K562 (cell line): ENCODE results near the gene ITGAX. TPM values are rescaled to one million over a fixed set of nuclear protein-coding genes. Genes with fewer than 3 reads are reported as not detected.

Experiments
- C11orf30 ChIP-seq: fragments of 450-650 bp; IDR thresholded peaks from 2 replicates; pipeline ENCODE4 v1.6.1; 2016; ENCODE audit warnings: low read depth, mild to moderate bottlenecking
- CEBPG ChIP-seq, 3 experiments: fragments of 200-800 bp in 1 of 3; sonication (Bioruptor generic) in 1 of 3; sonication (generic) in 1 of 3; formaldehyde crosslinking in 1 of 3; IDR thresholded peaks in 2 of 3; conservative IDR thresholded peaks in 1 of 3; 2 replicates each; pipeline versions ENCODE4 v1.6.1 to v1.8.0; 2016 to 2022; ENCODE audit warnings: missing compliant biosample characterization in 2 of 3, missing genetic modification characterization in 2 of 3, mild to moderate bottlenecking in 1 of 3, missing genetic modification reagents in 1 of 3
- CTCFL ChIP-seq: IDR thresholded peaks from 2 replicates; pipeline ENCODE4 v1.6.1; 2011; ENCODE audit warnings: borderline replicate concordance, low read depth, mild to moderate bottlenecking, moderate library complexity, low read length; ENCODE audit not compliant: insufficient read depth, poor library complexity, severe bottlenecking
- DEAF1 ChIP-seq: fragments of 450-650 bp; formaldehyde crosslinking; IDR thresholded peaks from 2 replicates; pipeline ENCODE4 v1.4.0; 2020; ENCODE audit warnings: mild to moderate bottlenecking, moderate library complexity
- EHMT2 ChIP-seq: fragments of 450-650 bp; IDR thresholded peaks from 2 replicates; pipeline ENCODE4 v1.6.1; 2018; ENCODE audit warnings: antibody characterized with exemption
- HDAC6 ChIP-seq: IDR thresholded peaks from 2 replicates; pipeline ENCODE4 v1.6.1; 2012; ENCODE audit warnings: low read depth, mild to moderate bottlenecking, control low read depth, inconsistent platforms, low read length, moderate library complexity
- POLR3A ChIP-seq: IDR thresholded peaks from 2 replicates; pipeline ENCODE4 v1.6.1; 2011; ENCODE audit warnings: borderline replicate concordance, mild to moderate bottlenecking, moderate library complexity; ENCODE audit not compliant: insufficient read length, insufficient read depth; ENCODE audit errors: extremely low read depth
- RB1 ChIP-seq: fragments of 450-650 bp; IDR thresholded peaks from 2 replicates; pipeline ENCODE4 v1.6.1; 2017; ENCODE audit warnings: low read depth, mild to moderate bottlenecking
- SLC30A9 ChIP-seq: fragments of 250-450 bp; sonication (Bioruptor Pico); IDR thresholded peaks from 2 replicates; pipeline ENCODE4 v1.8.0; 2022; ENCODE audit warnings: mild to moderate bottlenecking, moderate library complexity
- SMC3 ChIP-seq: conservative IDR thresholded peaks from 2 replicates; pipeline ENCODE4 v1.6.1; 2011; ENCODE audit warnings: low read depth, low read length, improper control_type of control experiment; ENCODE audit not compliant: insufficient read depth
- TRIM25 ChIP-seq: fragments of 450-650 bp; IDR thresholded peaks from 2 replicates; pipeline ENCODE4 v1.7.0; 2016; ENCODE audit warnings: borderline replicate concordance
- ZNF668 ChIP-seq: fragments of 250-450 bp; sonication (Bioruptor Pico); IDR thresholded peaks from 2 replicates; pipeline ENCODE4 v1.8.0; 2022; ENCODE audit warnings: mild to moderate bottlenecking, inconsistent platforms
- polyA plus RNA-seq, 8 experiments: library from polyadenylated mRNA; depleted of rRNA in 4 of 8; stranded (reverse) in 5 of 8; unstranded in 3 of 8; fragments of >200 nt; fragmentation: Nextera tagmentation in 2 of 8; fragmentation: Illumina TruSeq in 1 of 8; extraction: Ambion mirVana in 2 of 8; extraction: Trizol in 1 of 8; gene quantifications; 2 replicates each; pipeline versions ENCODE4 v1.2.1 to v1.2.3, GENCODE V29; 2011 to 2014; ENCODE audit warnings: inconsistent platforms in 1 of 8, missing spikeins in 1 of 8
- total RNA-seq, 7 experiments: library from RNA; depleted of rRNA in 6 of 7; stranded (reverse); fragments of >200 nt in 6 of 7; fragmentation: Illumina TruSeq in 2 of 7; extraction: Trizol in 2 of 7; gene quantifications; 2 replicates each; pipeline versions ENCODE4 v1.2.1 to v1.2.3, GENCODE V29; 2011 to 2021; ENCODE audit warnings: low replicate concordance in 1 of 7

ITGAX gene
- total and polyA plus RNA-seq, 9 of the 15 experiments (the other 6 are each of a cell fraction or from before 2014, with no cell fraction given) = 0.03 to 0.58 (median 0.14) TPM

GRCh38 chr16:31382485-31383161 lies 27.6 kb downstream of the ITGAX start (continued):
- TF ChIP-seq HDAC6 (no peak), CTCFL (peak; percentile 65), EHMT2 (no peak), TRIM25 (no peak), C11orf30 (peak; percentile 41; the same call in 1 of the 2 replicates), RB1 (0 out of 2 replicates have a peak, but pooled peaks have one; percentile 47), ZNF668 (no peak), SMC3 (peak; percentile 75), CEBPG (CRISPR knock-in tag; IDR thresholded peaks at IDR 0.05) (peak; percentile 82), CEBPG (tag; conservative IDR thresholded peaks at IDR 0.05 in 1 of 2, IDR thresholded peaks at IDR 0.05 in 1 of 2) (peak; percentile 68 to 93), SLC30A9 (CRISPR knock-in tag) (no peak), DEAF1 (CRISPR knock-in tag) (0 out of 2 replicates have a peak, but pooled peaks have one; percentile 23), POLR3A (no peak)
